ENCODE data around the gene SAP30BP. TPM values are rescaled to one million over a fixed set of nuclear protein-coding genes. Genes with fewer than 3 reads are reported as not detected.

The SAP30BP gene
- total and polyA plus RNA-seq, 2 donors (not counting 3 experiments of a cell fraction or from before 2014, with no cell fraction given): 116 to 151 TPM

DNA sequence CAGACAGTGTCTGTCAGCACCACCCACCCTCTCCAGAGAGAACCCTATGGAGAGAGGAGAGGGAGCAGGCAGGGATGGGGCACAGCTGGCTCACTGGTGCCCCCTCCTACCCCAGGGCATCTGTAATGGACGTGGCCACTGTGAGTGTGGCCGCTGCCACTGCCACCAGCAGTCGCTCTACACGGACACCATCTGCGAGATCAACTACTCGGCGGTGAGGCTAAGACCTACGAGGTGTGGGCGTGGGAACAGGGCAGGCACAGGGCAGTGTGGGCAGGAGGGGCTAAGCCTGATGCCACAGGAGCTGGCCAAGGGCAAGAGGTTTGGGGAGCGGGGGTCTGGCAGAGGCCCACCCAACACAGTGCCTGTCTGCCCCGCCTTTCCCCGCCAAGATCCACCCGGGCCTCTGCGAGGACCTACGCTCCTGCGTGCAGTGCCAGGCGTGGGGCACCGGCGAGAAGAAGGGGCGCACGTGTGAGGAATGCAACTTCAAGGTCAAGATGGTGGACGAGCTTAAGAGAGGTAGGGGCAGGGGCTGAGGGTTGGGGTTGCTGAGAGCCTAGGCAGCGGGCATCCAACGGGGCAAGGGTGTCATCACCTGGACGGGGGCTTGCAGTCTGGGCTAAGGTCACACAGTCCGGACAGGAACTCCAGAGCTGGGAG, 69.2 kb downstream of the SAP30BP start:
- no peak for DNase-seq (ENCODE audit: low read depth, low spot score)
- no peaks in the 10 kb centered on the region for H3K36me3 ChIP-seq (ENCODE audit: control insufficient read depth in 2 of 2, extremely low read depth in 1 of 2, insufficient read depth in 2 of 2, low read length in 2 of 2)
- intact Hi-C loops (cut with micrococcal nuclease): no loop called here
- TF ChIP-seq CTCF (IDR thresholded peaks at IDR 0.05; ENCODE audit: extremely low read depth in 1 of 2, insufficient read depth in 1 of 2, low read depth in 1 of 2, low read length in 2 of 2): no peak
- TF ChIP-seq GATA2 (IDR thresholded peaks at IDR 0.05; ENCODE audit: insufficient read depth, insufficient read length, low read depth, low read length): no peak
- TF ChIP-seq POLR2A (IDR thresholded peaks at IDR 0.05; ENCODE audit: low read depth, low read length): no peak
- TF ChIP-seq MAX (IDR thresholded peaks at IDR 0.05; ENCODE audit: insufficient read depth, insufficient read length): no peak
- TF ChIP-seq MYC (IDR thresholded peaks at IDR 0.05; ENCODE audit: low read depth, low read length): no peak
- no peak for TF ChIP-seq FOS (IDR thresholded peaks at IDR 0.05; ENCODE audit: borderline replicate concordance, insufficient read depth, low read length)
- no peak for TF ChIP-seq POLR2AphosphoS5 (IDR thresholded peaks at IDR 0.05; ENCODE audit: insufficient read depth, low read depth, low read length)
- no peak for TF ChIP-seq EZH2 (IDR thresholded peaks at IDR 0.05; ENCODE audit: borderline replicate concordance, low read depth, low read length, severe bottlenecking)
- TF ChIP-seq JUN (IDR thresholded peaks at IDR 0.05; ENCODE audit: borderline replicate concordance, insufficient read depth, insufficient read length, low read depth): no peak
- FAIRE-seq: no peak
- no peak overlapping the region for H3K4me3 ChIP-seq (replicated peaks in 1 of 3; ENCODE audit: insufficient read depth in 1 of 3, low read depth in 1 of 3, low read length in 3 of 3)
- H2AFZ ChIP-seq (ENCODE audit: low read depth, low read length): no peak overlapping the region
- no peaks in the 10 kb centered on the region for H3K9me3 ChIP-seq (replicated peaks; ENCODE audit: control insufficient read depth, insufficient read depth, low read length)
- dilution Hi-C loops (cut with MboI; ENCODE audit: extremely low pct_ligation_motif_present, low sequenced_read_pairs): no loop called here
- no peak overlapping the region for H3K9ac ChIP-seq (replicated peaks; ENCODE audit: extremely low read depth, insufficient read depth, low read length)
- H3K4me1 ChIP-seq (ENCODE audit: control insufficient read depth, extremely low read depth, insufficient read depth, low read length): no peaks in the 10 kb centered on the region
- H3K4me2 ChIP-seq (ENCODE audit: insufficient read depth, low read length): no peak overlapping the region
- no peaks in the 10 kb centered on the region for H3K9me1 ChIP-seq (replicated peaks; ENCODE audit: control insufficient read depth, extremely low read depth, insufficient read depth, low read length)
- ChIA-PET POLR2A (no interaction called here), CTCF (interaction anchor here (2.7 to 4.2 kb wide), 2 partner anchors 11 to 57 kb away, joined by 7 to 35 read pairs; no protein-coding TSS in a partner anchor)
- no TSS peak for BruUV-seq (replicated peaks)
- no peak overlapping the region for H3K27ac ChIP-seq (ENCODE audit: insufficient read depth, low read depth, low read length)
- H3K79me2 ChIP-seq (ENCODE audit: control insufficient read depth, insufficient read depth, low read length): no peaks in the 10 kb centered on the region
- no peaks in the 10 kb centered on the region for H4K20me1 ChIP-seq (replicated peaks; ENCODE audit: control insufficient read depth, extremely low read depth, insufficient read depth, low read length)
- H3K27me3 ChIP-seq (ENCODE audit: control insufficient read depth in 2 of 2, insufficient read depth in 2 of 2, low read length in 2 of 2): no peaks in the 10 kb centered on the region

Measured in endothelial cell of umbilical vein (primary cell).